Right lobe of liver (tissue), 4 donors: ENCODE results near the gene INHBC.

ENCODE experiments used
- POLR2A ChIP-seq: fragments of 450-650 bp; IDR thresholded peaks from one replicate; pipeline ENCODE4 v1.6.1; 2017; ENCODE audit warnings: antibody characterized with exemption, mild to moderate bottlenecking
- TF ChIP-seq, protein P1 (sequence below), 4 donors: fragments of 200-600 bp in 3 of 4; fragments of 450-650 bp in 1 of 4; IDR thresholded peaks; one replicate each; pipeline versions ENCODE4 v1.5.1 to v1.8.0; 2016 to 2022; ENCODE audit warnings: antibody characterized with exemption in 4 of 4, mild to moderate bottlenecking in 2 of 4
- donor health status: DM: no; HTN: no; CAD: no.
- donor health status: DM: no; HTN: no; CAD: no.
- donor health status: DM: no; HTN: yes; CAD: no.

DNA sequence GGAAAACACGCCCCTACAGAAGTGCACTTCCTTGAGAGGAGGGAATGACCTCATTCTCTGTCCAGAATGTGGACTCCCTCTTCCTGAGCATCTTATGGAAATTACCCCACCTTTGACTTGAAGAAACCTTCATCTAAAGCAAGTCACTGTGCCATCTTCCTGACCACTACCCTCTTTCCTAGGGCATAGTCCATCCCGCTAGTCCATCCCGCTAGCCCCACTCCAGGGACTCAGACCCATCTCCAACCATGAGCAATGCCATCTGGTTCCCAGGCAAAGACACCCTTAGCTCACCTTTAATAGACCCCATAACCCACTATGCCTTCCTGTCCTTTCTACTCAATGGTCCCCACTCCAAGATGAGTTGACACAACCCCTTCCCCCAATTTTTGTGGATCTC is 15.5 kb downstream of the INHBC start:
- TF ChIP-seq, protein P1, sequence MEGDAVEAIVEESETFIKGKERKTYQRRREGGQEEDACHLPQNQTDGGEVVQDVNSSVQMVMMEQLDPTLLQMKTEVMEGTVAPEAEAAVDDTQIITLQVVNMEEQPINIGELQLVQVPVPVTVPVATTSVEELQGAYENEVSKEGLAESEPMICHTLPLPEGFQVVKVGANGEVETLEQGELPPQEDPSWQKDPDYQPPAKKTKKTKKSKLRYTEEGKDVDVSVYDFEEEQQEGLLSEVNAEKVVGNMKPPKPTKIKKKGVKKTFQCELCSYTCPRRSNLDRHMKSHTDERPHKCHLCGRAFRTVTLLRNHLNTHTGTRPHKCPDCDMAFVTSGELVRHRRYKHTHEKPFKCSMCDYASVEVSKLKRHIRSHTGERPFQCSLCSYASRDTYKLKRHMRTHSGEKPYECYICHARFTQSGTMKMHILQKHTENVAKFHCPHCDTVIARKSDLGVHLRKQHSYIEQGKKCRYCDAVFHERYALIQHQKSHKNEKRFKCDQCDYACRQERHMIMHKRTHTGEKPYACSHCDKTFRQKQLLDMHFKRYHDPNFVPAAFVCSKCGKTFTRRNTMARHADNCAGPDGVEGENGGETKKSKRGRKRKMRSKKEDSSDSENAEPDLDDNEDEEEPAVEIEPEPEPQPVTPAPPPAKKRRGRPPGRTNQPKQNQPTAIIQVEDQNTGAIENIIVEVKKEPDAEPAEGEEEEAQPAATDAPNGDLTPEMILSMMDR (IDR thresholded peaks at IDR 0.05), result no peak
- TF ChIP-seq POLR2A, result no peak
